BLaER1 treated with 17β-estradiol and CSF1 and Interleukin-3, amounts not matched to agents 10 nM and 100 nM (cell line): ENCODE data around the gene MAML3.

Experiments used
- H3K27ac ChIP-seq, 11 experiments: shearing (Covaris generic); formaldehyde crosslinking; 2 replicates each; pipeline ENCODE4 v1.8.1; 2022
- H3K27me3 ChIP-seq, 11 experiments: shearing (Covaris generic); formaldehyde crosslinking; 2 replicates each; pipeline ENCODE4 v1.8.1; 2022
- H3K36me3 ChIP-seq, 11 experiments: shearing (Covaris generic); formaldehyde crosslinking; 2 replicates each; pipeline ENCODE4 v1.8.1; 2022
- H3K4me1 ChIP-seq, 10 experiments: shearing (Covaris generic); formaldehyde crosslinking; 2 replicates each; pipeline ENCODE4 v1.8.1; 2022
- H3K4me2 ChIP-seq, 11 experiments: shearing (Covaris generic); formaldehyde crosslinking; 2 replicates each; pipeline ENCODE4 v1.8.1; 2022
- H3K4me3 ChIP-seq, 10 experiments: shearing (Covaris generic); formaldehyde crosslinking; 2 replicates each; pipeline ENCODE4 v1.8.1; 2022
- H3K9ac ChIP-seq, 11 experiments: shearing (Covaris generic); formaldehyde crosslinking; 2 replicates each; pipeline ENCODE4 v1.8.1; 2022
- H3K9me3 ChIP-seq, 11 experiments: shearing (Covaris generic); formaldehyde crosslinking; replicated peaks in 1 of 11; 2 replicates each; pipeline ENCODE4 v1.8.1; 2022
- H4K20me1 ChIP-seq, 11 experiments: shearing (Covaris generic); formaldehyde crosslinking; 2 replicates each; pipeline ENCODE4 v1.8.1; 2022
- Cebpa-rat ChIP-seq, 11 experiments: shearing (Covaris generic); IDR thresholded peaks; 2 replicates each; pipeline ENCODE4 v1.8.1; 2022

The MAML3 gene

DNA sequence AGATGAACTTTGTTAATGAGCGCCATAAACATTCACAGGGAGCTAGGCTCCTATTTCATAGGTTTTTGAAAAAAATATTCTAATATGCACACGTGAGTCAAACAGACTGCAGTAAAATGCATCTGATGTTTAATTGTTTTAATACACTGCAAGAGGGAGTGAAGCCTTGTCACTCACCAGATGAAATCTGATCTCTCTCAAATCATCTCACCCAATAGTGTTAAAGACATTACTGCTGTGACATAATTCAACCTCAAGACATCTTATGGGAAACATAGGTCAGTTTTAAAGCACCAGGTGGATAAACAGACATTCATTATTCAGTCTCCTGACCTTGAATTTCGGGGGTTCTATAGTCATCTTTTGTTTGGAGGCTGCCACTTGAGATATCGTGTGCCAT is 148.3 kb downstream of the MAML3 start:
- Histone ChIP-seq H3K4me1 (peaks cover 0 to 8% (median 0%) of the 10 kb centered on the region in 10 experiments; a peak in 3 of 20 replicates), H3K9ac (no peak overlapping the region), H3K27me3 (no peaks in the 10 kb centered on the region), H3K36me3 (no peaks in the 10 kb centered on the region), H3K4me2 (no peak overlapping the region), H3K27ac (no peak overlapping the region), H3K4me3 (no peak overlapping the region), H4K20me1 (peaks cover 0 to 27% (median 0%) of the 10 kb centered on the region in 11 experiments; a peak in 5 of 22 replicates), H3K9me3 (no peaks in the 10 kb centered on the region)
- TF ChIP-seq Cebpa-rat (IDR thresholded peaks at IDR 0.05) = no peak

DNA sequence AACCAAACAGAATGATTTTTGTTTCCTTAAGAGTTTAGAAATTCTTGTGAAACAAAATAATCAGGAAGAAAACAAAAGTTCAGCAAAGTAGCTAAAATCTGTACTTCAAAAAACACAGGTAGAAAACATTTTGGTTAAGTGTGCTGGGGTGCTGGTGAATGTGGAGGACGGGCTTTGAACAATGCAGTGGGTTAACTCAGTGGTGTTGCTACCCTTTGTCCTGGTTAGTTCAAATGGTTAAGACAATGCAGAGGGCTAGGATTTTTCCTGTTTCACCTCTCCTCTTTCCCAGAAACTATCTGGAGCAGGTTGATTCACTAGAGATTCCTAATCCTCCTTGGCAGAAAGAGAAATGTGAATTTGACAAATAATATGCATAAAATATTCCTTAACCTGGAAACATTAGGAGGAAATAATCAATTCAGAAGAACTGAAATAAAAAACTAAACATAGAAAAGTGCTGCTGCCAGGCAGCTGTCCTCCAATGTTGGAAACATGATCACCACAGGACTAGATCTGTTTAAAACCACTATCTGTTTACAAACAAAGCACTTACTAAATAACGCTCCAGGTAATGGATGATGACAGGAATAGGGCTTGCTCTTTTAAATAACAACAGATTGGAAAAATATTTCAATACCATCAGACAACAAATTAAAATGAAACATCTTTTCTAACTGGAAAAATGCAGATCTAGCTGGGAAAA is 148.9 kb downstream of the MAML3 start:
- no peak overlapping the region for H3K4me3 ChIP-seq
- TF ChIP-seq Cebpa-rat (IDR thresholded peaks at IDR 0.05) = no peak
- no peaks in the 10 kb centered on the region for H3K9me3 ChIP-seq
- H3K9ac ChIP-seq = 0 out of 22 replicates have a peak overlapping the region, but pooled peaks of 1 of the 11 experiments have one; percentile 31
- peaks cover 0 to 8% (median 0%) of the 10 kb centered on the region in 10 experiments; a peak in 3 of 20 replicates for H3K4me1 ChIP-seq
- H3K36me3 ChIP-seq = no peaks in the 10 kb centered on the region
- H3K27me3 ChIP-seq = no peaks in the 10 kb centered on the region
- no peak overlapping the region for H3K27ac ChIP-seq
- H4K20me1 ChIP-seq = peaks cover 0 to 27% (median 0%) of the 10 kb centered on the region in 11 experiments; a peak in 5 of 22 replicates
- no peak overlapping the region for H3K4me2 ChIP-seq

DNA sequence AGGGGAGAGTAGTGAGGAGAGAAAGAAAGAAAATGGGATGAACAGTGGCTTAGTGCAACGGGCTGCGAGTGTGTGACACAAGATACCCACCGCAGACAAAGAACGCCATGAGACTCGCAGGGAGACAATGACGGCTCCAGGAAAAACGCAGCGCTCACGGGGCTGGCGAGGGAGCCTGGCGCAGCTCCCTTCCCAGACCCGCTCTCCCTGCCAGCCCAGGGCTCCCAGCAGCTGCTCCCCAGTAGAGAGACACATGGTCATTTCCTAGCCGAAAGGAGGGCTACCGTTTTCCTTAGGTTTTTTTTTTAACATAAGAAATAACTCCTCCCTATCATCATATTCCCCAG is 149.5 kb downstream of the MAML3 start:
- Histone ChIP-seq H3K9ac (no peak overlapping the region), H3K27me3 (no peaks in the 10 kb centered on the region), H3K4me3 (no peak overlapping the region), H3K9me3 (no peaks in the 10 kb centered on the region), H3K4me1 (peaks cover 0 to 8% (median 0%) of the 10 kb centered on the region in 10 experiments; a peak in 3 of 20 replicates), H4K20me1 (peaks cover 0 to 27% (median 0%) of the 10 kb centered on the region in 11 experiments; a peak in 5 of 22 replicates), H3K4me2 (no peak overlapping the region), H3K27ac (no peak overlapping the region), H3K36me3 (no peaks in the 10 kb centered on the region)
- TF ChIP-seq Cebpa-rat (IDR thresholded peaks at IDR 0.05) = no peak

DNA sequence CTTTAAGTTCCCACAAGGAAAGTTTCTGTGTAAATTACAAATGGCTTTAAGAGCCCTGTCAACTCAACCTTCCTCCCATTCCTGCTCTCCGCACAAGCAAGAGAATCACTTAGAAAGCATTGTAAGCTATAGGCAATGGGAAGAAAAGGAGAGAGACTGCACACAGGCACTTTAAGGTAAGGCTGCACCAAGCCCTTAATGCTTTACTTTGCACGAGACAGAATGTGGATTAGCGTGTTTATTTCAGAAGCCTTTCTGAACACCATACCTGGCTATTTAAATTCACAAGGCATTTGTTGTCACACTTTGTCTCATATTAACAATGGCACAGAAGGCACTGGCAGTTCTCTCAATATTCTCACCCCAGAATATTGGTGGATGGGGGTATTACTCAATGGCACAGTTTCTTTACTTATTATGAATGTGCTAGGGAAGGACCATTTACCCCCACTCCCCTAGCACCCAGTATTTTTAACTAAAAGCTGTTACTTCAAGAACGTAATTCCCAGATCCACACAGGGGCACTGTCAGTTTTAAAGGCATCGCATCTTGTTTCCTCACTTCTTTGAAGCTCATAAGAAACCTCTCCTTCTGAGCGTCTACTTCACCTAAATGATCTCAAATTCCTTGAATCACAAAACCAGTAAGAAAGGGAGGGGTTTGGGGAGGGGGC is 150.0 kb downstream of the MAML3 start:
- Histone ChIP-seq H3K4me2 (no peak overlapping the region), H3K27ac (no peak overlapping the region), H3K4me3 (no peak overlapping the region), H3K9me3 (peaks cover 0 to 2% (median 0%) of the 10 kb centered on the region in 11 experiments; a peak in 1 of 22 replicates), H3K4me1 (peaks cover 0 to 11% (median 0%) of the 10 kb centered on the region in 10 experiments; a peak in 3 of 20 replicates), H3K36me3 (peaks cover 0 to 1% (median 0%) of the 10 kb centered on the region in 11 experiments; a peak in 2 of 22 replicates), H3K27me3 (no peaks in the 10 kb centered on the region), H4K20me1 (peaks cover 0 to 31% (median 0%) of the 10 kb centered on the region in 11 experiments; a peak in 5 of 22 replicates), H3K9ac (no peak overlapping the region)
- no peak for TF ChIP-seq Cebpa-rat (IDR thresholded peaks at IDR 0.05)

DNA sequence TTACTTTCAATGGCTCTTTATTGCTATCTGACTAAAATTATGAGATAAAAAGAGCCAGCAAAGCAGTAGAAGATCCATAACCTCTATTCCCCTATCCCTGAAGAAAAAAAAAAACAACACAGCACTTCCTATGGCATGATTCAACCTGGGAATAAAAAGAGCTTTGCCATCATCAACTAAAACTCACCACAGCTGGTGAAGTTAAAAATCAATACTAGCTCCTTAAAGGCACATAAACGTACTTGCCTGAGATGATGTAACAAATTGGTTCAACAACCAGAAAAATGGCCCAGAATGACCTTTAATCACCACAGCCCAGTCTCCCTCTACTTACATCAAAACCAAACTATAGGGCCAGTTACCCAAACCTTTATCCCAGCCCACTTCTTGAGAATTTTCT is 153.8 kb downstream of the MAML3 start:
- peaks cover 0 to 16% (median 0%) of the 10 kb centered on the region in 10 experiments; a peak in 3 of 20 replicates for H3K4me1 ChIP-seq
- peaks cover 0 to 32% (median 0%) of the 10 kb centered on the region in 11 experiments; a peak in 5 of 22 replicates for H4K20me1 ChIP-seq
- H3K36me3 ChIP-seq = peaks cover 0 to 4% (median 0%) of the 10 kb centered on the region in 11 experiments; a peak in 2 of 22 replicates
- no peak overlapping the region for H3K4me2 ChIP-seq
- H3K27ac ChIP-seq = no peak overlapping the region
- H3K9me3 ChIP-seq = peaks cover 0 to 22% (median 10%) of the 10 kb centered on the region in 11 experiments; a peak in 14 of 22 replicates
- H3K4me3 ChIP-seq = no peak overlapping the region
- no peak for TF ChIP-seq Cebpa-rat (IDR thresholded peaks at IDR 0.05)
- H3K27me3 ChIP-seq = no peaks in the 10 kb centered on the region
- H3K9ac ChIP-seq = no peak overlapping the region

DNA sequence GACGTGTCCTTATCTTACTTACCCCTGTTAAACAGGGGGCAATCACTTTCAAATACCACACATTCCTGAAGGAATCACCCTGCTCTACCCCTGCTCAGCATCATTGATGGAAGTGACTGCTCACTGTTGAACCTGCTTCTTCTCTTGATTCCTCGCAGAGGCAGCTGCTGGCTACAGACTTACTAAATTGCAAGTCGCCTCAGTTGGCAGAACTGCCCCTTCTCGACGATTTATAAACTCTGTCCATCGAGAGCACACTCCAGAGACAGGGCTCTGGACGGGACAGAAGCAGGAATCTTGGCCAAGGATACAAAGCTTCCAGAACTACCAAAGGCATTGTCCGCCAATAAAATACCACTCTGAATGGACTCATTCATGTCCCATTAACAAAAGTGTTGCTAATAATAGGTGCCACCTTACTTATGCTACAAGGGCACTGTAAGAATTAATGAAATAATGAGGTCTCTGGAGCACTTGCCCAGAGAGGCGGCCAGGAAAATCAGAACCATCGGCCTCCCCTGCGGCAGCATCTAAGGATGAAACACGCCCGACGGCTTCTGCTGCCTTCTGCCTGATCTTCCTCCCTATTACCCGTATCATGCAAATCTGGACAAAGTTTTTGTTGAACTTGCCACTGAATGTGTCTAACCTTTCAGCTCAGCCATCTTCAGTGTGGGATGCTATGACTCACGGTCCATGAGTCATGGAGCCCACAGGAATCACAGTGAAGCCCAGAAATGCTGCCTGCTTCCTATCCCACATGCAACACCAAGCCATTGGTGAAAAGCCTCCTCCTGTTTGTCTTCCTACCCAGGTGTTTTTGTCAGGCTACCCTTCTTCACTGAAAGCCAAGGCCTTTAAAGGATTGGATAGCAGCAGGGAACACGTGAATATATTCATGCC is 164.9 kb downstream of the MAML3 start:
- peaks cover 0 to 11% (median 5%) of the 10 kb centered on the region in 11 experiments; a peak in 5 of 22 replicates for H3K36me3 ChIP-seq
- no peaks in the 10 kb centered on the region; a peak in 2 of 22 replicates for H4K20me1 ChIP-seq
- H3K9me3 ChIP-seq = peaks cover 16 to 27% (median 19%) of the 10 kb centered on the region in 11 experiments; a peak in 21 of 22 replicates
- no peak overlapping the region for H3K4me3 ChIP-seq
- H3K27ac ChIP-seq = peak overlapping the region in 4 of 11 experiments; percentile 13 to 53 (median 46); a peak in 6 of 22 replicates
- no peak for TF ChIP-seq Cebpa-rat (IDR thresholded peaks at IDR 0.05)
- H3K27me3 ChIP-seq = no peaks in the 10 kb centered on the region
- H3K4me2 ChIP-seq = peak overlapping the region in 8 of 11 experiments; percentile 13 to 79 (median 62); a peak in 14 of 22 replicates
- H3K9ac ChIP-seq = 0 out of 22 replicates have a peak overlapping the region, but pooled peaks of 1 of the 11 experiments have one; percentile 22
- peaks cover 0 to 60% (median 24%) of the 10 kb centered on the region in 10 experiments; a peak in 15 of 20 replicates for H3K4me1 ChIP-seq

DNA sequence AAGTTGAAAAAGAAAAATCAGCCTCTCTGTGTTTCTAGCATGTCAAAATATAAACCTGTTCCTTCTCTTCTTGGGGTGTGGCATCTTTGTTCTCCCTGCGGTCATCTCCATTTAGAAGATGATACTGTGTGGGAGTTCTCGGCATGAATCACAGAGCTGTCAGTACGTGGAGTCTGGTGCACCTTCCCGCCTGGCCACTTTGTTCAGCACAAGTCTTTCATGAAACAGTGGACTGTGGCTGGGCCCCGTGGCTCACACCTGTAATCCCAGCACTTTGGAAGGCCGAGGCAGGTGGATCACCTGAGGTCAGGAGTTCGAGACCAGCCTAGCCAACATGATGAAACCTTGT is 166.5 kb downstream of the MAML3 start:
- Histone ChIP-seq H3K27ac (0 out of 22 replicates have a peak overlapping the region, but pooled peaks of 1 of the 11 experiments have one; percentile 1), H3K36me3 (peaks cover 0 to 9% (median 3%) of the 10 kb centered on the region in 11 experiments; a peak in 5 of 22 replicates), H3K9me3 (peaks cover 10 to 27% (median 13%) of the 10 kb centered on the region in 11 experiments; a peak in 21 of 22 replicates), H4K20me1 (no peaks in the 10 kb centered on the region; a peak in 2 of 22 replicates), H3K4me3 (no peak overlapping the region), H3K27me3 (no peaks in the 10 kb centered on the region), H3K4me2 (peak overlapping the region in 3 of 11 experiments; percentile 4 to 79 (median 70); a peak in 4 of 22 replicates), H3K9ac (no peak overlapping the region), H3K4me1 (peaks cover 0 to 74% (median 25%) of the 10 kb centered on the region in 10 experiments; a peak in 15 of 20 replicates)
- TF ChIP-seq Cebpa-rat (IDR thresholded peaks at IDR 0.05) = no peak
